ENCODE results near the gene C16orf78.
A peak's percentile ranks its signal among the peaks of the same experiment; 100 is the strongest.

Gene C16orf78

GRCh38 chr16:49343291-49343690 lies 30.3 kb upstream of the C16orf78 start:
- H3K9me3 Mint-ChIP-seq = no peaks in the 10 kb centered on the region
- DNase-seq = no peak
- H3K27ac Mint-ChIP-seq = no peak overlapping the region
- no peaks in the 10 kb centered on the region for H3K4me1 Mint-ChIP-seq
- H3K27me3 Mint-ChIP-seq = peaks cover 15 to 20% of the 10 kb centered on the region in 2 donors
- no peak for ATAC-seq (replicated peaks)
- no peaks in the 10 kb centered on the region for H3K36me3 Mint-ChIP-seq
- no peak overlapping the region for H3K4me3 Mint-ChIP-seq

GRCh38 chr16:49344401-49344800 lies 29.2 kb upstream of the C16orf78 start:
- no peak overlapping the region for H3K27ac Mint-ChIP-seq
- peaks cover 10 to 17% of the 10 kb centered on the region in 2 donors for H3K27me3 Mint-ChIP-seq
- DNase-seq (no peak), ATAC-seq (replicated peaks) (no peak)
- H3K4me3 Mint-ChIP-seq = no peak overlapping the region
- H3K4me1 Mint-ChIP-seq = no peaks in the 10 kb centered on the region
- no peaks in the 10 kb centered on the region for H3K9me3 Mint-ChIP-seq
- no peaks in the 10 kb centered on the region for H3K36me3 Mint-ChIP-seq

GRCh38 chr16:49345829-49346228 lies 27.8 kb upstream of the C16orf78 start:
- Mint-ChIP-seq H3K9me3 (no peaks in the 10 kb centered on the region), H3K27me3 (peaks cover 9 to 22% of the 10 kb centered on the region in 2 donors), H3K4me3 (no peak overlapping the region), H3K36me3 (no peaks in the 10 kb centered on the region), H3K27ac (no peak overlapping the region), H3K4me1 (peaks cover 0 to 2% of the 10 kb centered on the region in 2 donors)
- DNase-seq (no peak), ATAC-seq (replicated peaks) (no peak)

GRCh38 chr16:49346459-49346858 lies 27.1 kb upstream of the C16orf78 start:
- H3K4me1 Mint-ChIP-seq = peaks cover 0 to 3% of the 10 kb centered on the region in 2 donors
- H3K4me3 Mint-ChIP-seq = no peak overlapping the region
- no peaks in the 10 kb centered on the region for H3K9me3 Mint-ChIP-seq
- no peak overlapping the region for H3K27ac Mint-ChIP-seq
- H3K27me3 Mint-ChIP-seq = peaks cover 15 to 26% of the 10 kb centered on the region in 2 donors
- DNase-seq (no peak), ATAC-seq (replicated peaks) (no peak)
- no peaks in the 10 kb centered on the region for H3K36me3 Mint-ChIP-seq

GRCh38 chr16:49347476-49347875 lies 26.1 kb upstream of the C16orf78 start:
- H3K27me3 Mint-ChIP-seq = peaks cover 19 to 22% of the 10 kb centered on the region in 2 donors
- H3K4me3 Mint-ChIP-seq = no peak overlapping the region
- H3K4me1 Mint-ChIP-seq = peaks cover 0 to 3% of the 10 kb centered on the region in 2 donors
- no peak for DNase-seq
- H3K36me3 Mint-ChIP-seq = no peaks in the 10 kb centered on the region
- no peaks in the 10 kb centered on the region for H3K9me3 Mint-ChIP-seq
- H3K27ac Mint-ChIP-seq = no peak overlapping the region
- ATAC-seq (replicated peaks) = no peak

GRCh38 chr16:49348408-49349176 lies 25.0 kb upstream of the C16orf78 start:
- H3K9me3 Mint-ChIP-seq = no peaks in the 10 kb centered on the region
- H3K4me1 Mint-ChIP-seq = peaks cover 0 to 3% of the 10 kb centered on the region in 2 donors
- no peak overlapping the region for H3K27ac Mint-ChIP-seq
- ATAC-seq (replicated peaks) = no peak
- DNase-seq = no peak
- H3K36me3 Mint-ChIP-seq = no peaks in the 10 kb centered on the region
- H3K27me3 Mint-ChIP-seq = peaks cover 22 to 25% of the 10 kb centered on the region in 2 donors
- H3K4me3 Mint-ChIP-seq = no peak overlapping the region

GRCh38 chr16:49349446-49350168 lies 24.0 kb upstream of the C16orf78 start:
- H3K4me1 Mint-ChIP-seq = peaks cover 0 to 3% of the 10 kb centered on the region in 2 donors

GRCh38 chr16:49350265-49351095 lies 23.1 kb upstream of the C16orf78 start:
- no peaks in the 10 kb centered on the region for H3K9me3 Mint-ChIP-seq
- ATAC-seq (replicated peaks) (peak; percentile 66 to 68), DNase-seq (peak; percentile 35)
- peaks cover 0 to 3% of the 10 kb centered on the region in 2 donors for H3K4me1 Mint-ChIP-seq
- H3K27me3 Mint-ChIP-seq = peaks cover 22 to 25% of the 10 kb centered on the region in 2 donors
- no peak overlapping the region for H3K4me3 Mint-ChIP-seq
- no peak overlapping the region for H3K27ac Mint-ChIP-seq
- no peaks in the 10 kb centered on the region for H3K36me3 Mint-ChIP-seq

More at GRCh38 chr16:49349446-49350168, 24.0 kb upstream of the C16orf78 start:
- ATAC-seq (replicated peaks) = no peak
- Mint-ChIP-seq H3K27me3 (peaks cover 22 to 25% of the 10 kb centered on the region in 2 donors), H3K9me3 (no peaks in the 10 kb centered on the region), H3K27ac (no peak overlapping the region), H3K4me3 (no peak overlapping the region), H3K36me3 (no peaks in the 10 kb centered on the region)
- DNase-seq = no peak

- no peak overlapping the region for H3K27ac Mint-ChIP-seq
- no peaks in the 10 kb centered on the region for H3K9me3 Mint-ChIP-seq
- no peak for DNase-seq
These were observed 22.5 kb upstream of the C16orf78 start for GRCh38 chr16:49351096-49351487.

GRCh38 chr16:49352892-49353291 lies 20.7 kb upstream of the C16orf78 start:
- Mint-ChIP-seq H3K27me3 (peaks cover 27 to 32% of the 10 kb centered on the region in 2 donors), H3K27ac (no peak overlapping the region), H3K36me3 (no peaks in the 10 kb centered on the region), H3K9me3 (no peaks in the 10 kb centered on the region), H3K4me1 (peaks cover 0 to 3% of the 10 kb centered on the region in 2 donors), H3K4me3 (no peak overlapping the region)
- ATAC-seq (replicated peaks) = no peak
- DNase-seq = no peak

More at GRCh38 chr16:49351096-49351487, 22.5 kb upstream of the C16orf78 start:
- H3K4me1 Mint-ChIP-seq = peaks cover 0 to 3% of the 10 kb centered on the region in 2 donors
- peaks cover 22 to 25% of the 10 kb centered on the region in 2 donors for H3K27me3 Mint-ChIP-seq
- H3K4me3 Mint-ChIP-seq = no peak overlapping the region
- no peaks in the 10 kb centered on the region for H3K36me3 Mint-ChIP-seq
- no peak for ATAC-seq (replicated peaks)

GRCh38 chr16:49353680-49354079 lies 19.9 kb upstream of the C16orf78 start:
- no peak for ATAC-seq (replicated peaks)
- Mint-ChIP-seq H3K27ac (no peak overlapping the region), H3K27me3 (peaks cover 31 to 40% of the 10 kb centered on the region in 2 donors), H3K4me3 (no peak overlapping the region), H3K4me1 (peaks cover 0 to 3% of the 10 kb centered on the region in 2 donors), H3K9me3 (no peaks in the 10 kb centered on the region), H3K36me3 (no peaks in the 10 kb centered on the region)
- no peak for DNase-seq

- no peak overlapping the region for H3K4me3 Mint-ChIP-seq
- no peak overlapping the region for H3K27ac Mint-ChIP-seq
- peaks cover 0 to 3% of the 10 kb centered on the region in 2 donors for H3K4me1 Mint-ChIP-seq
- H3K9me3 Mint-ChIP-seq = no peaks in the 10 kb centered on the region
- ATAC-seq (replicated peaks) (no peak), DNase-seq (no peak)
- no peaks in the 10 kb centered on the region for H3K36me3 Mint-ChIP-seq
- peaks cover 35 to 41% of the 10 kb centered on the region in 2 donors for H3K27me3 Mint-ChIP-seq
These were observed 19.5 kb upstream of the C16orf78 start for GRCh38 chr16:49354101-49354500.

GRCh38 chr16:49354991-49355390 lies 18.6 kb upstream of the C16orf78 start:
- Mint-ChIP-seq H3K9me3 (no peaks in the 10 kb centered on the region), H3K27ac (no peak overlapping the region), H3K4me3 (no peak overlapping the region), H3K4me1 (peaks cover 0 to 3% of the 10 kb centered on the region in 2 donors), H3K36me3 (no peaks in the 10 kb centered on the region), H3K27me3 (peaks cover 39 to 40% of the 10 kb centered on the region in 2 donors)
- DNase-seq (no peak), ATAC-seq (replicated peaks) (no peak)
